Measurements from ENCODE around the gene RUNX1.

- TF ChIP-seq CTCF (IDR thresholded peaks at IDR 0.05): no peak
- TF ChIP-seq POLR2A (IDR thresholded peaks at IDR 0.05): no peak
These were observed 56.9 kb downstream of the RUNX1 start for GRCh38 chr21:34992180-34992579.

Measured in right lobe of liver (tissue), 4 donors.